Embryonic facial prominence (tissue), 1 donor: ENCODE results near the gene ZBED2.

ENCODE experiments used
- DNase-seq: peaks from one replicate; pipeline ENCODE4 v3.0.0-alpha.2; 2016; ENCODE audit errors: extremely low spot score

The ZBED2 gene

GRCh38 chr3:111603679-111604078 lies 8.5 kb upstream of the ZBED2 start:
- no peak for DNase-seq

DNA sequence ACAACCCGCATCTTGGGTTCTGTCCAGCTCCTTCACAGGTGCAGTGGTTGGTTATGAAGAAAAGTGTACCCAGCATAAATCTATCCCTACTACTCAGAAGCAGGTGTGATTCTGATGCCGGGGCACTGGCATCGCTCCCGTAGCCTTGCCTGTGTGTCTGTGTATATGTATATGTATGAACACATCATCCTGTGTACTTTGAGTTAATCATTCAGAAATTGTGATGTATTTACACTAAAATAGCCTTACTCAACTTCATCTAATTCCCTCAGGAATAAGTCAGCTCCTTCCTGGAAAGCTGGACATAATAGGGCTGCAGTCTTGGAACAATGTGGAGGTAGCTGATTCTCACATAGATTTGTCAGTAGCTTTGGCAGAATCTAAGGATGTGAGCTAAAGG lies 6.7 kb upstream of the ZBED2 start:
- no peak for DNase-seq

- DNase-seq: no peak
These were observed 3.4 kb upstream of the ZBED2 start for GRCh38 chr3:111598552-111598951.

DNA sequence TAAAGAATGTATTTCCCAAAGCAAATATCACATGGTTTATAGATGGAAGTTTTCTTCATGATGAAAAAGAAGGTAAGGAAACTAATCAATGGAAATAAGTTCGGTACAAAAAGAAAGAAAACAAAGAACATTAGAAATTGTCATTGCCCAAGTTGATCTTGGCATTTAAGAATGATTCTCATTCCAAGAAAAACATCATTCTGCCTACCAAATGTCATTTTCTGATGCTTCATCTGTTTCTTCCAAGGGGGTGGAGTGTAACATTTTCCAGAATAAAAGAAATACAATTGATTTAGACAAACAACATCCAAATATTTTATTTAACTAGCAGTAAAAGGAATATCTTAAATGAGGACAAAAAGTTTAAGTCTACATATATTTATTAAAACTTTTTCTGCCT lies 3.0 kb upstream of the ZBED2 start:
- DNase-seq: no peak

- DNase-seq: no peak
These were observed 1.2 kb upstream of the ZBED2 start for GRCh38 chr3:111596328-111596727.

DNA sequence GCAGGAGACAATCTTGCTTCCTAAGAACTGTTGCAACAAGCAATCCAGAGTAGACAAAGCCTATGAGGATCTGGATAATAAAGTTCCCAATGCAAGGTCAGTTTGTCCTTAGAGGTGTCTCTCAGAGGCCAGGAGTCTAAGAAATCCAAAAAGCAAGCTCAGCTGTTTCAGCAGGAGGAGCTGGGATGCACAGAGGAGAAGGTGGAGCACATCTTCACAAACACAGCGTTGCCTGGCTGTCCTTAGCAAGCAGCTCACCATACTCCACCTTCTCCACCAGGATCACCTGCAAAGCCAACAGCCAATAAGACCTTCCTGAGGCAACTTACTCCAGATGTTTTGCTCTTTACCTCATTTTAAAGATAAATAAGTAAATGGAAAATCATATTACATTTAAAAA lies 365 bp downstream of the ZBED2 start:
- DNase-seq: no peak

GRCh38 chr3:111594205-111594604 lies 941 bp downstream of the ZBED2 start:
- no peak for DNase-seq

- DNase-seq: no peak
These were observed 1.5 kb downstream of the ZBED2 start for GRCh38 chr3:111593666-111594065.

- no peak for DNase-seq
These were observed 2.2 kb downstream of the ZBED2 start for GRCh38 chr3:111592936-111593335.

GRCh38 chr3:111592143-111592542 lies 3.0 kb downstream of the ZBED2 start:
- no peak for DNase-seq

DNA sequence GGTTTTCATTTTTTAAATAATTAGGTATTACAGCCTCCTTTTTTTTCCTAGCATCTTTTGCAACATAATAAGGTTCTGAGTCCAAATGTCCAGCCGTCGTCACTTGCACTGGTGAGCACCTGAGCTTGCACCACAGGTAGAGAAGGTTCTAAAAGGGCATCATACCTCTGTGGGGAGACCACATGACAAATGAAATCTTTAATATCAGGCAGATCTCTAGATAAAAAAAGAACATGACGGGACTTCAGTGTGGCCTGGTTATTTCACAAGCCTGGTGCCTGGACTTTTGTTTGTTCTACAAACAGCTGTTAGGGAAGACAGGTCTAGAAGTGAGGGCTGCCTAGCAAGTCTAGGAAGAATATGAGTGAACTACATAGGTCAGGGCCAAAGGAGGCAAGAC lies 3.6 kb downstream of the ZBED2 start:
- DNase-seq: no peak

DNA sequence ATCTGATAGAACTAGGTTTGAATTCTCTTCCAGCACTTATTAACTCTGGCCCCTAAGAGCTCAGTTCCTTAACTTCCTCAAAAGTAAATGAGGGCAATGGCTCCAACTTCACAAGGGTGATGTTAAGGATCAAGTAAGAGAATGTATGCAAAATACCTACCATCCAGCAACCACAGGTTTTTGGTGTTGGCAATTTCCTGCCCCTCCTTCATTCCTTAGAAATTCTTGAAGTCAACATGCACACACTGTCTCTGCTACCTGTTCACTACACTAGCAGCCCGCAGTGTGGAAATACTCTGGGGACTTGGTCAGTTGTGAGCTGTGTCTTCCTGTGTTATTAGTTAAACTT lies 5.0 kb downstream of the ZBED2 start:
- DNase-seq: no peak

DNA sequence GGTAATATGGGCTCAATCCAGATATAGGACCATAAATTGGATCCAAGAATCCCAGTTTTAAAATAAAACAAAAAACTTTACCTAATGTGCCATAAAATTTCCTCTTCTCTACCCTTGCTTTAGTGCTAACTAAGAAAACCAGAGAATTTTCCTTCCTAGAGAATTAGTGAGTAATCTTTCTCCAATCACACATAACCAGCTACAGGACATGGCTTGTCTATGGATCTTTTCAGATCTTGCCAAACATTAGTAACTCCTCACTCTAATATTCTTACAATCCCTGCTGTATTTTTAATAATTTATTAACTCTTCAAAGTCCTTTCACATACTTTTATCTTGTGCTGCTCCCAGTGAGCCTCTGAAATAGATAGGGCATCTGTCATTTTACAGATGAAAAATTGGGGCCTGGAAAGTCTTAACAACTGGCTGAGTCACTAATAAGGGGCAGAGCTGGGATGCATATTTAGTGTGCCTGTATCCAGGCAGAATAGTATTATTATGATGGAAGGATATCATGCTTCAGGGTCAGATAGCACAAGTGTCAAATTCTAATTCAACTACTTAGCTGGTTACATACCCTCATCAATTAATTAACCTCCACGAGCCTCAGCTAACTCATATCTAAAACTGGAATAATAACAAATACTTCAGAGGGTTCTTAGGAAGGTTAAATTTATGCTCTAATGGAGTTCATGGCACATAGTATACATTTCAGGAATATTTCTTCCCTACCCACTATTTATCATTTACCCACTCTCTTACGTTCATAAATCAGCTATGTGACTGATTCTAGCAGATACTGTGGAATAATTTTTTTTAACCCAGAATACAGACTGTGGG lies 5.6 kb downstream of the ZBED2 start:
- no peak for DNase-seq

GRCh38 chr3:111588527-111588926 lies 6.6 kb downstream of the ZBED2 start:
- DNase-seq: no peak

- DNase-seq: no peak
These were observed 9.9 kb downstream of the ZBED2 start for GRCh38 chr3:111585217-111585616.

- no peak for DNase-seq
These were observed 10.4 kb downstream of the ZBED2 start for GRCh38 chr3:111584744-111585143.

DNA sequence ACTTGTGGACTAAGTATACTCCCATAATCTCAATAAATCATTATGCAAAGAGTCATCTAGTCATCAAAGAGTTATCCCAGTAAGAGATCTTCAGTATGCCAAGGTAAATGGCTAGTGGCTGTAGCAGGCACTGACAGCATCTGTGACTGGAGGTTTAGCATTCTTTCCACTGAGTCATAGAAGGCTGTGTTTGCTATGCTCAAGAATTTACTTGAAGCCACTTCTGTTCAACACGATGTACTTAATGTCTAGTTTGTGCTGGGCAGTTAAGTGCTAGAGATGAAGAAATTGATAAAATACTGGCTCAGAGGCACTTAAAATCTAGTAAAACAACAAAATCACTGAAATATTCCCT lies 13.0 kb downstream of the ZBED2 start:
- DNase-seq: no peak

DNA sequence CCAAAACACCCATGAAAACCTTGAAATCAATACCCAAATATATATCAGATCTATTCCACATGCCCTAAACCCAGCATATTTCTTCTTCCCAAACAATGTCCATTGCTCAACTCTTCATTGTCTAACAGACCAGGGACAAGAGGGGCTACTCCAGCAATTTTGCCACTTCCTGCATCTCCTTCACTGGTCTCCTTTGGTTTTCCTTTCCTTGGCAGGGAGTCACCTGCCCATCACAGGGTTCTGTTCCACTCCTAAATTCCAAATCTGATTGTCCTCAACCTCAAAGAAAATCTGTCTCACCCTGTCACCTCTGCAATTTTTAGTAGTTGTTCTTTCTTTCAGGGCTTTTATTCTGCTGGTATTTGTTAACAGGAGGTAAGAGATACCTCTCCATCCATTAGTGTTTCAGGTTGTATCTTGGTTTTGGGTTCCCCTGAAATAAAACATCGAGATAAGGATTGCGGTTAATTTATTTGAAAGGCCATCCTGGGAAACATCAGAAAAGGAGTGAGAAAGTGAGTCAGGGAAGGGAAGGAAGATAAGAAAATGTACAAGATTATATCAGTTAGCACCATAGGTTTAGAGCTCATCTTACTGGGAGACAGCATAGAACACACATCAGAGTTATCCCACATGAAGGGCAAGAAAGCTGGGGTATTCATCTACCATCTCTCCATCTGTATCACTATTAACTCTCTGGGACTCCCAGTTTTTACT lies 13.6 kb downstream of the ZBED2 start:
- DNase-seq: no peak

DNA sequence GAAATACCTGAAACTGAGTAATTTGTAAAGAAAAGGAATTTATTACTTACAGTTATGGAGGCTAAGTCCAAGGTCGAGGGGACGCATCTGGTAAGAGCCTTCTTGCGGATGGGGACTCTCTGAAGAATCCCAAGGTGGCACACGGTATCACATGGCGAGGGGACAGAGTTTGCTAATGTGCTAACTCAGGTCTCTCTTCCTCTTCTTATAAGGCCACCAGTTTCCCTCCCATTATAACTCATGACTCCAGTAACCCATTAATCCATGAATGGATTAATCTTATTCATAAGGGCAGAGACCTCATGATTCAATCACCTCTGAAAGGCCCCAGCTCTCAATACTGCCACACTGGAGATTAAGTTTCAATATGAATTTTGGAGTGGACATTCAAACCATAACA lies 15.7 kb downstream of the ZBED2 start:
- no peak for DNase-seq

GRCh38 chr3:111578867-111579266 lies 16.3 kb downstream of the ZBED2 start:
- DNase-seq: no peak

- no peak for DNase-seq
These were observed 17.1 kb downstream of the ZBED2 start for GRCh38 chr3:111577798-111578685.

GRCh38 chr3:111577113-111577512 lies 18.0 kb downstream of the ZBED2 start:
- no peak for DNase-seq
